H9 (cell line): Measurements from ENCODE around the gene CELF4. TPM values are rescaled to one million over a fixed set of nuclear protein-coding genes. Genes with fewer than 3 reads are reported as not detected.
A peak's percentile ranks its signal among the peaks of the same experiment; 100 is the strongest.

Experiments
- DNase-seq: peaks from one replicate; pipeline ENCODE4 v3.0.0-alpha.2; 2017
- H2AFZ ChIP-seq: one replicate; pipeline ENCODE4 v1.6.1; 2013; ENCODE audit warnings: mild to moderate bottlenecking, low read length, control low read depth, moderate library complexity
- H2AK5ac ChIP-seq: 2 replicates; pipeline ENCODE4 v1.6.1; 2013; ENCODE audit warnings: low read length, control low read depth, mixed read lengths; ENCODE audit not compliant: insufficient read length
- H2BK120ac ChIP-seq: one replicate; pipeline ENCODE4 v1.6.1; 2013; ENCODE audit warnings: low read depth, mild to moderate bottlenecking, low read length, control low read depth, inconsistent platforms; ENCODE audit not compliant: poor library complexity, severe bottlenecking
- H2BK12ac ChIP-seq: 2 replicates; pipeline ENCODE4 v1.6.1; 2013; ENCODE audit warnings: low read length, control low read depth, mixed read lengths, low read depth; ENCODE audit not compliant: insufficient read length
- H2BK15ac ChIP-seq: 2 replicates; pipeline ENCODE4 v1.6.1; 2013; ENCODE audit warnings: low read depth, low read length, control low read depth
- H2BK20ac ChIP-seq: one replicate; pipeline ENCODE4 v1.6.1; 2013; ENCODE audit warnings: low read depth, mild to moderate bottlenecking, low read length, control low read depth, inconsistent platforms; ENCODE audit not compliant: poor library complexity, severe bottlenecking
- H2BK5ac ChIP-seq: 2 replicates; pipeline ENCODE4 v1.6.1; 2013; ENCODE audit warnings: low read length, control low read depth, mixed read lengths; ENCODE audit not compliant: insufficient read length
- H3K14ac ChIP-seq: 2 replicates; pipeline ENCODE4 v1.6.1; 2013; ENCODE audit warnings: low read length, control low read depth; ENCODE audit not compliant: insufficient read depth
- H3K18ac ChIP-seq: 2 replicates; pipeline ENCODE4 v1.6.1; 2013; ENCODE audit warnings: low read depth, mild to moderate bottlenecking, mixed read lengths, low read length, control low read depth; ENCODE audit not compliant: insufficient read length
- H3K23ac ChIP-seq: 2 replicates; pipeline ENCODE4 v1.6.1; 2013; ENCODE audit warnings: low read length, control low read depth, mixed read lengths, low read depth; ENCODE audit not compliant: insufficient read length
- H3K23me2 ChIP-seq: 2 replicates; pipeline ENCODE4 v1.6.1; 2013; ENCODE audit warnings: low read depth, mild to moderate bottlenecking, mixed read lengths, low read length, control low read depth; ENCODE audit not compliant: insufficient read length, poor library complexity, severe bottlenecking
- H3K27ac ChIP-seq: 2 replicates; pipeline ENCODE4 v1.5.1; 2013; ENCODE audit warnings: low read length, control low read depth, mixed read lengths, low read depth; ENCODE audit not compliant: insufficient read length
- H3K27me3 ChIP-seq: 2 replicates; pipeline ENCODE4 v1.6.1; 2013; ENCODE audit warnings: low read length, control low read depth, inconsistent platforms; ENCODE audit not compliant: insufficient read depth
- H3K4ac ChIP-seq: 2 replicates; pipeline ENCODE4 v1.6.1; 2013; ENCODE audit warnings: low read depth, mild to moderate bottlenecking, control low read depth, inconsistent platforms, low read length, moderate library complexity
- H3K4me1 ChIP-seq: 2 replicates; pipeline ENCODE4 v1.6.1; 2013; ENCODE audit warnings: low read length, control low read depth, inconsistent platforms; ENCODE audit not compliant: insufficient read depth
- H3K4me2 ChIP-seq: 2 replicates; pipeline ENCODE4 v1.6.1; 2013; ENCODE audit warnings: low read length, control low read depth, mixed read lengths; ENCODE audit not compliant: insufficient read length, insufficient read depth
- H3K56ac ChIP-seq: 2 replicates; pipeline ENCODE4 v1.6.1; 2013; ENCODE audit warnings: low read depth, mild to moderate bottlenecking, mixed read lengths, low read length, control low read depth; ENCODE audit not compliant: insufficient read length
- H3K79me1 ChIP-seq: 2 replicates; pipeline ENCODE4 v1.6.1; 2013; ENCODE audit warnings: low read depth, mild to moderate bottlenecking, moderate library complexity, low read length, control low read depth, inconsistent platforms; ENCODE audit not compliant: insufficient read depth, poor library complexity, severe bottlenecking
- H3K79me2 ChIP-seq: 2 replicates; pipeline ENCODE4 v1.6.1; 2013; ENCODE audit warnings: low read length, control low read depth, inconsistent platforms; ENCODE audit not compliant: insufficient read depth
- H3K9ac ChIP-seq: 2 replicates; pipeline ENCODE4 v1.6.1; 2013; ENCODE audit warnings: low read length, control low read depth, mixed read lengths; ENCODE audit not compliant: insufficient read length; ENCODE audit errors: extremely low read depth
- H3K9me3 ChIP-seq: one replicate; pipeline ENCODE4 v1.6.1; 2013; ENCODE audit warnings: low read depth, low read length, inconsistent platforms; ENCODE audit not compliant: control insufficient read depth
- H3T11ph ChIP-seq: one replicate; pipeline ENCODE4 v1.6.1; 2013; ENCODE audit warnings: mild to moderate bottlenecking, low read length, control low read depth, inconsistent platforms
- H4K20me1 ChIP-seq: one replicate; pipeline ENCODE4 v1.6.1; 2013; ENCODE audit not compliant: control insufficient read depth, insufficient read length, insufficient read depth
- H4K5ac ChIP-seq: 2 replicates; pipeline ENCODE4 v1.6.1; 2013; ENCODE audit warnings: low read depth, mild to moderate bottlenecking, mixed read lengths, low read length, control low read depth; ENCODE audit not compliant: insufficient read length
- H4K8ac ChIP-seq: replicated peaks from 2 replicates; pipeline ENCODE4 v1.6.1; 2013; ENCODE audit warnings: low read length, control low read depth, mixed read lengths, low read depth; ENCODE audit not compliant: insufficient read length
- H4K91ac ChIP-seq: 2 replicates; pipeline ENCODE4 v1.6.1; 2013; ENCODE audit warnings: low read depth, mild to moderate bottlenecking, moderate library complexity, mixed read lengths, low read length, control low read depth; ENCODE audit not compliant: insufficient read length
- H3K27ac Mint-ChIP-seq, 3 experiments: 2 replicates in 2 of 3; 3 replicates in 1 of 3; pipeline ENCODE4 v1.8.0; 2020 to 2021; ENCODE audit warnings: mixed read lengths in 3 of 3, mild to moderate bottlenecking in 1 of 3, moderate library complexity in 1 of 3
- H3K27me3 Mint-ChIP-seq: 2 replicates; pipeline ENCODE4 v1.8.0; 2021; ENCODE audit warnings: low read depth, mild to moderate bottlenecking, moderate library complexity, mixed read lengths
- H3K36me3 Mint-ChIP-seq, 3 experiments: 2 replicates in 2 of 3; 3 replicates in 1 of 3; pipeline ENCODE4 v1.8.0; 2020 to 2021; ENCODE audit warnings: low read depth in 3 of 3, mixed read lengths in 3 of 3; ENCODE audit not compliant: insufficient read depth in 1 of 3
- H3K4me1 Mint-ChIP-seq, 2 experiments: 2 replicates each; pipeline ENCODE4 v1.8.0; 2020; ENCODE audit warnings: mixed read lengths in 2 of 2
- H3K4me3 Mint-ChIP-seq, 2 experiments: 2 replicates in 1 of 2; 3 replicates in 1 of 2; pipeline ENCODE4 v1.8.0; 2020 to 2021; ENCODE audit warnings: mild to moderate bottlenecking in 2 of 2, mixed read lengths in 2 of 2, moderate library complexity in 1 of 2
- H3K9me3 Mint-ChIP-seq, 2 experiments: 2 replicates in 1 of 2; 3 replicates in 1 of 2; pipeline ENCODE4 v1.8.0; 2020; ENCODE audit warnings: mild to moderate bottlenecking in 2 of 2, mixed read lengths in 2 of 2, moderate library complexity in 1 of 2
- WGBS: extraction: QIAGEN DNeasy Blood & Tissue Kit; methylation state at CpG from one replicate; pipeline ENCODE4 v1.1.7; 2013; ENCODE audit warnings: missing lambda C conversion rate, low lambda C conversion rate, mixed read lengths; ENCODE audit not compliant: insufficient read length; ENCODE audit errors: extremely low coverage; 5-methylcytosine and 5-hydroxymethylcytosine counted together
- total RNA-seq: library from RNA; stranded (reverse); gene quantifications from 2 replicates; pipeline ENCODE4 v1.2.1, GENCODE V29; 2021
- TF ChIP-seq, protein P1 (sequence below): fragments of 200-600 bp; sonication (generic); conservative IDR thresholded peaks from 3 replicates; pipeline ENCODE4 v1.8.0; 2021; ENCODE audit warnings: antibody characterized with exemption, mild to moderate bottlenecking

The CELF4 gene
- total RNA-seq, 1 experiment from 2014 or later, result 1.1 TPM

DNA sequence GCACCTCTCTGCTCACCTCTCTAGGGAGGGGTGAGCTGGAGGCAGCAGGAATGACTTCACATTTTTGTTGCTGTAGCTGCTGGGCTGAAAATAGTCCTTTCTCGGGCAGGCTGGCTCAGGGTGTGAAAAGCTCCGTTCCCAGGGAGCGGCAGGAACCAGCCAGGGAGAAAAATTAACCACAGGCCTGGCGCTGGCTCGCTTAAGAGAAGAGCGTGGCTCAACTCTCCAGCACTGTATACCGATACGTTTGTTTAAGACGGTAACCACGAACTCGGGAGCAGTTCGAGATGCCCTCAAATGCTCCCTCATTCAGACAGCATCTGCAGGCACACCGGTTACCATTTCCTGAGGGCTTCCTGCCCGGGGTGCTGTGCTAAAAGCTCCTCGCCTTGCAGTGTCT, 129.6 kb downstream of the CELF4 start:
- H3K4me1 Mint-ChIP-seq, result peaks cover 4 to 7% of the 10 kb centered on the region in 2 experiments; a peak in 3 of 4 replicates
- Histone ChIP-seq H2BK12ac (no peak overlapping the region), H3K27me3 (no peaks in the 10 kb centered on the region), H3K4ac (no peak overlapping the region), H3K27ac (no peak overlapping the region), H3K23ac (no peak overlapping the region), H3K79me2 (no peaks in the 10 kb centered on the region), H3K79me1 (no peaks in the 10 kb centered on the region), H4K20me1 (no peaks in the 10 kb centered on the region), H3K4me2 (no peak overlapping the region), H3K9ac (no peak overlapping the region), H4K91ac (no peak overlapping the region), H2BK20ac (no peak overlapping the region), H4K5ac (no peak overlapping the region), H3K4me1 (no peaks in the 10 kb centered on the region), H4K8ac (no peak overlapping the region), H3K56ac (no peak overlapping the region), H2AFZ (no peak overlapping the region), H3T11ph (no peak overlapping the region), H2BK5ac (no peak overlapping the region), H3K9me3 (no peaks in the 10 kb centered on the region), H3K23me2 (no peaks in the 10 kb centered on the region), H2BK15ac (no peak overlapping the region), H3K14ac (peak overlapping the region; percentile 41), H2BK120ac (no peak overlapping the region), H3K18ac (no peak overlapping the region), H2AK5ac (no peak overlapping the region)
- no peak overlapping the region for H3K27ac Mint-ChIP-seq
- no peak overlapping the region for H3K4me3 Mint-ChIP-seq
- H3K36me3 Mint-ChIP-seq, result no peaks in the 10 kb centered on the region
- no CpG with 5 or more reads among the region's 15 CpGs for WGBS
- TF ChIP-seq, protein P1, sequence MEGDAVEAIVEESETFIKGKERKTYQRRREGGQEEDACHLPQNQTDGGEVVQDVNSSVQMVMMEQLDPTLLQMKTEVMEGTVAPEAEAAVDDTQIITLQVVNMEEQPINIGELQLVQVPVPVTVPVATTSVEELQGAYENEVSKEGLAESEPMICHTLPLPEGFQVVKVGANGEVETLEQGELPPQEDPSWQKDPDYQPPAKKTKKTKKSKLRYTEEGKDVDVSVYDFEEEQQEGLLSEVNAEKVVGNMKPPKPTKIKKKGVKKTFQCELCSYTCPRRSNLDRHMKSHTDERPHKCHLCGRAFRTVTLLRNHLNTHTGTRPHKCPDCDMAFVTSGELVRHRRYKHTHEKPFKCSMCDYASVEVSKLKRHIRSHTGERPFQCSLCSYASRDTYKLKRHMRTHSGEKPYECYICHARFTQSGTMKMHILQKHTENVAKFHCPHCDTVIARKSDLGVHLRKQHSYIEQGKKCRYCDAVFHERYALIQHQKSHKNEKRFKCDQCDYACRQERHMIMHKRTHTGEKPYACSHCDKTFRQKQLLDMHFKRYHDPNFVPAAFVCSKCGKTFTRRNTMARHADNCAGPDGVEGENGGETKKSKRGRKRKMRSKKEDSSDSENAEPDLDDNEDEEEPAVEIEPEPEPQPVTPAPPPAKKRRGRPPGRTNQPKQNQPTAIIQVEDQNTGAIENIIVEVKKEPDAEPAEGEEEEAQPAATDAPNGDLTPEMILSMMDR, result no peak
- H3K27me3 Mint-ChIP-seq, result peaks cover 4% of the 10 kb centered on the region
- no peak for DNase-seq
- H3K9me3 Mint-ChIP-seq, result no peaks in the 10 kb centered on the region; a peak in 1 of 5 replicates
